Inferior parietal cortex (tissue), 1 donor: ENCODE measurements around the gene FSIP1.
A peak's percentile ranks its signal among the peaks of the same experiment; 100 is the strongest.

ENCODE experiments used
- DNase-seq: peaks from one replicate; pipeline ENCODE4 v3.0.0-alpha.2; 2016; ENCODE audit errors: extremely low spot score

The FSIP1 gene

GRCh38 chr15:39756806-39757522, 25.7 kb downstream of the FSIP1 start:
- peak; percentile 70 for DNase-seq

GRCh38 chr15:39752991-39753390, 29.6 kb downstream of the FSIP1 start:
- DNase-seq = peak; percentile 52

- no peak for DNase-seq
Observed at GRCh38 chr15:39752246-39752645, 30.4 kb downstream of the FSIP1 start.

GRCh38 chr15:39748276-39748675, 34.4 kb downstream of the FSIP1 start:
- no peak for DNase-seq

GRCh38 chr15:39747326-39747725, 35.3 kb downstream of the FSIP1 start:
- peak; percentile 23 for DNase-seq

GRCh38 chr15:39746714-39747276, 35.8 kb downstream of the FSIP1 start:
- DNase-seq = no peak

- no peak for DNase-seq
Observed at GRCh38 chr15:39746176-39746575, 36.5 kb downstream of the FSIP1 start.

GRCh38 chr15:39745415-39745814, 37.2 kb downstream of the FSIP1 start:
- no peak for DNase-seq

- DNase-seq = no peak
Observed at GRCh38 chr15:39744334-39745103, 38.1 kb downstream of the FSIP1 start.

GRCh38 chr15:39743611-39744010, 39.0 kb downstream of the FSIP1 start:
- DNase-seq = no peak

GRCh38 chr15:39741258-39741657, 41.4 kb downstream of the FSIP1 start:
- DNase-seq = peak; percentile 34

- DNase-seq = no peak
Observed at GRCh38 chr15:39738998-39739397, 43.6 kb downstream of the FSIP1 start.

- no peak for DNase-seq
Observed at GRCh38 chr15:39737196-39737550, 45.5 kb downstream of the FSIP1 start.

- DNase-seq = no peak
Observed at GRCh38 chr15:39736412-39737195, 46.0 kb downstream of the FSIP1 start.

GRCh38 chr15:39735120-39735717, 47.4 kb downstream of the FSIP1 start:
- no peak for DNase-seq

GRCh38 chr15:39731266-39731665, 51.4 kb downstream of the FSIP1 start:
- DNase-seq = no peak

- no peak for DNase-seq
Observed at GRCh38 chr15:39730552-39730951, 52.1 kb downstream of the FSIP1 start.

- no peak for DNase-seq
Observed at GRCh38 chr15:39729500-39729899, 53.1 kb downstream of the FSIP1 start.

- no peak for DNase-seq
Observed at GRCh38 chr15:39728845-39729244, 53.8 kb downstream of the FSIP1 start.

GRCh38 chr15:39721893-39722292, 60.7 kb downstream of the FSIP1 start:
- no peak for DNase-seq
